ENCODE results near the gene TTI1. TPM values are rescaled to one million over a fixed set of nuclear protein-coding genes. Genes with fewer than 3 reads are reported as not detected.

TTI1 gene
- total RNA-seq, 1 donor from 2014 or later = 18.0 TPM

- H3K4me3 ChIP-seq = no peak overlapping the region
- H3K27me3 ChIP-seq = no peaks in the 10 kb centered on the region
- no peaks in the 10 kb centered on the region for H3K9me3 ChIP-seq
- intact Hi-C loops (cut with DNase I) = no loop called here
- peaks cover 0 to 21% of the 10 kb centered on the region in 2 donors for H3K36me3 ChIP-seq
- no peak overlapping the region for H3K27ac ChIP-seq
- H3K4me1 ChIP-seq = peaks cover 3 to 10% of the 10 kb centered on the region in 2 donors
- no peak for TF ChIP-seq CTCF (IDR thresholded peaks at IDR 0.05)
- no peak for DNase-seq (ENCODE audit: low spot score in 2 of 2)
These were observed 51.7 kb downstream of the TTI1 start for GRCh38 chr20:37981568-37981967.

- Histone ChIP-seq H3K27me3 (no peaks in the 10 kb centered on the region), H3K4me1 (peaks cover 0 to 6% of the 10 kb centered on the region in 2 donors), H3K4me3 (no peak overlapping the region), H3K27ac (no peak overlapping the region), H3K36me3 (peaks cover 0 to 25% of the 10 kb centered on the region in 2 donors), H3K9me3 (no peaks in the 10 kb centered on the region)
- DNase-seq (ENCODE audit: low spot score in 2 of 2) = no peak
- intact Hi-C loops (cut with DNase I) = no loop called here
- TF ChIP-seq CTCF (IDR thresholded peaks at IDR 0.05) = no peak
These were observed 52.4 kb downstream of the TTI1 start for GRCh38 chr20:37980876-37981275.

GRCh38 chr20:37980383-37980782, 52.9 kb downstream of the TTI1 start:
- Histone ChIP-seq H3K36me3 (peaks cover 0 to 25% of the 10 kb centered on the region in 2 donors), H3K27me3 (no peaks in the 10 kb centered on the region), H3K4me3 (no peak overlapping the region), H3K27ac (no peak overlapping the region), H3K4me1 (peaks cover 0 to 1% of the 10 kb centered on the region in 2 donors), H3K9me3 (no peaks in the 10 kb centered on the region)
- no peak for DNase-seq (ENCODE audit: low spot score in 2 of 2)
- intact Hi-C loops (cut with DNase I) = no loop called here
- no peak for TF ChIP-seq CTCF (IDR thresholded peaks at IDR 0.05)

GRCh38 chr20:37979021-37979985, 54.0 kb downstream of the TTI1 start:
- peaks cover 0 to 25% of the 10 kb centered on the region in 2 donors for H3K36me3 ChIP-seq
- no peak overlapping the region for H3K27ac ChIP-seq
- H3K27me3 ChIP-seq = no peaks in the 10 kb centered on the region
- no peak for DNase-seq (ENCODE audit: low spot score in 2 of 2)
- TF ChIP-seq CTCF (IDR thresholded peaks at IDR 0.05) = no peak
- intact Hi-C loops (cut with DNase I) = no loop called here
- no peaks in the 10 kb centered on the region for H3K9me3 ChIP-seq
- H3K4me1 ChIP-seq = no peaks in the 10 kb centered on the region
- H3K4me3 ChIP-seq = no peak overlapping the region

GRCh38 chr20:37977786-37978185, 55.5 kb downstream of the TTI1 start:
- intact Hi-C loops (cut with DNase I) = no loop called here
- Histone ChIP-seq H3K27ac (no peak overlapping the region), H3K36me3 (peaks cover 0 to 25% of the 10 kb centered on the region in 2 donors), H3K4me3 (no peak overlapping the region), H3K4me1 (no peaks in the 10 kb centered on the region), H3K9me3 (no peaks in the 10 kb centered on the region), H3K27me3 (no peaks in the 10 kb centered on the region)
- DNase-seq (ENCODE audit: low spot score in 2 of 2) = no peak
- TF ChIP-seq CTCF (IDR thresholded peaks at IDR 0.05) = no peak

Measured in ascending aorta (tissue), 2 donors.